ENCODE measurements around the gene MS4A10. TPM values are rescaled to one million over a fixed set of nuclear protein-coding genes. Genes with fewer than 3 reads are reported as not detected.

MS4A10 gene
- total RNA-seq, 1 donor from 2014 or later, result not detected

DNA sequence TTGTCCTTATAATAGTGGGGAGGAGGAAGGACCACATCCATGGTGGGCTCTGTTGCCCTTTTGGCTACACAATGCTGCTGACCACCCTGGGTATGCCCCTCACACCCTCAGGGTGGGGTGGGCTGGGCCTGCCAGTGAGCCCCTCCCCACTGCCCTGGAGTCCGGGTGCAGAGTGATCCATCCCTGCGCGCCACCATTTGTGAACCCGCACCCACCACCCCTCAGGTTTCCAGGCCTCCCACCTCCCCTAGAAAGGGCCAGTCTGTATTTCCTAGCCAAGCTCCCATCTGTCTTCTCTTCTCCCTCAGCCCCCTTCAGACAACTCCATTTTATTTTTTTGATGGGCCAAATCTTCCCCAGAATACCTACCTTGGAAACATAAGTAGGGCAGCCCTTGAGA lies 25.0 kb downstream of the MS4A10 start:
- Mint-ChIP-seq H3K9me3 (ENCODE audit: unreplicated experiment) (no peaks in the 10 kb centered on the region), H3K27me3 (ENCODE audit: unreplicated experiment) (peaks cover 20% of the 10 kb centered on the region), H3K4me1 (ENCODE audit: unreplicated experiment) (no peaks in the 10 kb centered on the region), H3K36me3 (ENCODE audit: unreplicated experiment) (no peaks in the 10 kb centered on the region), H3K4me3 (ENCODE audit: unreplicated experiment) (no peak overlapping the region), H3K27ac (ENCODE audit: unreplicated experiment) (no peak overlapping the region)
- TF ChIP-seq, protein P1, sequence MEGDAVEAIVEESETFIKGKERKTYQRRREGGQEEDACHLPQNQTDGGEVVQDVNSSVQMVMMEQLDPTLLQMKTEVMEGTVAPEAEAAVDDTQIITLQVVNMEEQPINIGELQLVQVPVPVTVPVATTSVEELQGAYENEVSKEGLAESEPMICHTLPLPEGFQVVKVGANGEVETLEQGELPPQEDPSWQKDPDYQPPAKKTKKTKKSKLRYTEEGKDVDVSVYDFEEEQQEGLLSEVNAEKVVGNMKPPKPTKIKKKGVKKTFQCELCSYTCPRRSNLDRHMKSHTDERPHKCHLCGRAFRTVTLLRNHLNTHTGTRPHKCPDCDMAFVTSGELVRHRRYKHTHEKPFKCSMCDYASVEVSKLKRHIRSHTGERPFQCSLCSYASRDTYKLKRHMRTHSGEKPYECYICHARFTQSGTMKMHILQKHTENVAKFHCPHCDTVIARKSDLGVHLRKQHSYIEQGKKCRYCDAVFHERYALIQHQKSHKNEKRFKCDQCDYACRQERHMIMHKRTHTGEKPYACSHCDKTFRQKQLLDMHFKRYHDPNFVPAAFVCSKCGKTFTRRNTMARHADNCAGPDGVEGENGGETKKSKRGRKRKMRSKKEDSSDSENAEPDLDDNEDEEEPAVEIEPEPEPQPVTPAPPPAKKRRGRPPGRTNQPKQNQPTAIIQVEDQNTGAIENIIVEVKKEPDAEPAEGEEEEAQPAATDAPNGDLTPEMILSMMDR (IDR thresholded peaks at IDR 0.05), result no peak
- DNase-seq (ENCODE audit: extremely low spot score, unreplicated experiment), result no peak

DNA sequence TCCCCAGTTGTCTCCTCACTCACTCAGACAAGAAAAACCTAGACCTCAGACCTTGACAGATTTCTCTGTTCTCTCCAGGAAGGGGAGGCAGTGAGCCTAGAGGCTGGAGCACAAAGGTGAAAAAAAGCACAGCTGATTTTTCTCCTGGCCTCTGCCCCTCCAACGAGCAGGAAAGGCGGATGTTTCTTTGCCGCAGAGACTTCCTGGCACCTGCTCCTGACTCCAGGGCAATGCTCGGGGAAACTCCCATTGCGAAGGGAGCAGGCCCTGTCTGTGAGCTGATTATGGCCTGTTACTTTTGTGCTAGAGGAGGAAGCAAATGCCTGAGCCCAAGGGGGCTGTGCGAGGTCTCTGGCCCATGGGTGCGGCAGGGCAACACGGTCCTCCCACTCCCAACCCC lies 25.4 kb downstream of the MS4A10 start:
- Mint-ChIP-seq H3K36me3 (ENCODE audit: unreplicated experiment) (no peaks in the 10 kb centered on the region), H3K27ac (ENCODE audit: unreplicated experiment) (no peak overlapping the region), H3K4me1 (ENCODE audit: unreplicated experiment) (no peaks in the 10 kb centered on the region), H3K27me3 (ENCODE audit: unreplicated experiment) (peaks cover 19% of the 10 kb centered on the region), H3K9me3 (ENCODE audit: unreplicated experiment) (no peaks in the 10 kb centered on the region), H3K4me3 (ENCODE audit: unreplicated experiment) (no peak overlapping the region)
- no peak for DNase-seq (ENCODE audit: extremely low spot score, unreplicated experiment)
- TF ChIP-seq, protein P1 (IDR thresholded peaks at IDR 0.05), result no peak

DNA sequence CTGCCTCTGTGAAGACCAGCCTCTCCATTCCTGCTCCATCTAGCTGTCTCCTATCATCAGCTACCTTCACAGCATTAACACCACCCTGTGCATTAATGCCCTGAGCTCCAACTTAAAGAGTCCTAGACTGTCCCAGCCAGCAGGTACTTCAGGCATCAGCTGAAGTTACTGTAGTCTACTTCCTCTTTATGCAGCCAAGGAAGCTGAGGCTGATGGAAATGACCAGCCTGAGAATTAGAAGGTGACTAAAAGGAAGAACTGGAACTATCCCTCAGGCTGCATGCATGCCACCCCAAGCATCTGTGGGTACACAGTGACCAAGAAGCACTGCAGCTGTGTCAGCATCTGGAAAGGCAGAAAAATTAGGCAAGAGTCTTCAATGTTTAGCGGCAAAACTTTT lies 28.2 kb downstream of the MS4A10 start:
- Mint-ChIP-seq H3K9me3 (ENCODE audit: unreplicated experiment) (no peaks in the 10 kb centered on the region), H3K4me3 (ENCODE audit: unreplicated experiment) (no peak overlapping the region), H3K27me3 (ENCODE audit: unreplicated experiment) (peaks cover 12% of the 10 kb centered on the region), H3K4me1 (ENCODE audit: unreplicated experiment) (no peaks in the 10 kb centered on the region), H3K27ac (ENCODE audit: unreplicated experiment) (no peak overlapping the region), H3K36me3 (ENCODE audit: unreplicated experiment) (no peaks in the 10 kb centered on the region)
- DNase-seq (ENCODE audit: extremely low spot score, unreplicated experiment), result no peak
- TF ChIP-seq, protein P1 (IDR thresholded peaks at IDR 0.05), result no peak

DNA sequence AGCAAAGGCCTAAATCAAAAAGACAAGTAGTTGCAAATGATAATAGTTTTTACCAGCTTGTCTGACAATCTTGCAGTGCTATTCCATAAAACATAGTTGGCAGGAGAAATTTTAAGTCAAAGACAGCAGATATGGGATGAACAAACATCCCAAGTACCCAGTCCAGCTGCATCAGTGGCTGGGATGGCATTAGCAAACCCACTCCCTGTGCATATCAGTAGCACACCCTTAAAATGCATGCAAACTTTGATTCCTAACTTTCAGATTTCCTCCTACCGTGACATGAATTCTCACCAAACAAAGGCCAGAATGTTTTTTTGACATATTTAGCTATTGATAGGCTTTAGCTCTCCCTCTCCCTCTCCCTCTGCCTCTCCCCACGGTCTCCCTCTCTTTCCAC lies 29.0 kb downstream of the MS4A10 start:
- peaks cover 14% of the 10 kb centered on the region for H3K27me3 Mint-ChIP-seq (ENCODE audit: unreplicated experiment)
- DNase-seq (ENCODE audit: extremely low spot score, unreplicated experiment), result no peak
- no peak overlapping the region for H3K4me3 Mint-ChIP-seq (ENCODE audit: unreplicated experiment)
- no peaks in the 10 kb centered on the region for H3K4me1 Mint-ChIP-seq (ENCODE audit: unreplicated experiment)
- TF ChIP-seq, protein P1 (IDR thresholded peaks at IDR 0.05), result no peak
- no peaks in the 10 kb centered on the region for H3K36me3 Mint-ChIP-seq (ENCODE audit: unreplicated experiment)
- no peaks in the 10 kb centered on the region for H3K9me3 Mint-ChIP-seq (ENCODE audit: unreplicated experiment)
- no peak overlapping the region for H3K27ac Mint-ChIP-seq (ENCODE audit: unreplicated experiment)

DNA sequence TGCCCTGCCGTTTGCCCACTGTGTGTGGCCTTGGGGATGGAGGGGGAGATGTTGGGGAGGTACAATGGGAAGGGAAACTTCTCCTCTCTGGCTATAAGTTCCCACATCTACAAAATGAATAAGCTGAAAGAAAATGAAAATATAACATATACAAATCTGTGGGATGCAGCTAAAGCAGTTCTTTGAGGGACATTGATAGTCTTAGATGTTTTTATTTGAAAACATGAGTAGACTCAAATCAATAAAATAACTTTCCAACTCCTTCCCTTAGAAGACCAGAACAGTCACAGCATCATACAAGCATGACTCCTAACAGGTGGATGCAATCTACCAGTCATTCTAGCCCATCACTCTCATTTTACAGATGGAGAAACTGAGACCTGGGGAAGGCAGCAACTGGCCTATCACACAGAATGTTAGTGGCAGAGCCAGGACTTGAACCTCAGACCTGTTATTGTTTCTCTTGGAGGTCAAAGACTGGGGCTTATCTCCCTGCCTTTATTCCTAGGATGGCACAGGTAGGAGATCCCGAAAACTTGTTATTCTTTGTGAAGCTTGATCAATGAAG lies 31.5 kb downstream of the MS4A10 start:
- DNase-seq (ENCODE audit: extremely low spot score, unreplicated experiment), result no peak
- TF ChIP-seq, protein P1 (IDR thresholded peaks at IDR 0.05), result no peak
- H3K27ac Mint-ChIP-seq (ENCODE audit: unreplicated experiment), result no peak overlapping the region
- H3K27me3 Mint-ChIP-seq (ENCODE audit: unreplicated experiment), result peaks cover 12% of the 10 kb centered on the region
- H3K36me3 Mint-ChIP-seq (ENCODE audit: unreplicated experiment), result no peaks in the 10 kb centered on the region
- H3K4me1 Mint-ChIP-seq (ENCODE audit: unreplicated experiment), result no peaks in the 10 kb centered on the region
- H3K4me3 Mint-ChIP-seq (ENCODE audit: unreplicated experiment), result no peak overlapping the region
- H3K9me3 Mint-ChIP-seq (ENCODE audit: unreplicated experiment), result no peaks in the 10 kb centered on the region
